NCI-H187 (cell line): ENCODE results near the gene REXO5.
A peak's percentile ranks its signal among the peaks of the same experiment; 100 is the strongest.
"Not testable (repeated sequence)": the region's sequence is repeated elsewhere in the genome, so short reads cannot be mapped to it uniquely, and the experiment has no call there.

Experiments
- DNase-seq, 2 experiments: peaks; one replicate each; lab custom pipeline; 2025; lab: John Stamatoyannopoulos, UW

The REXO5 gene

GRCh38 chr16:20806168-20807050 is at the start of gene REXO5, which contains the start of gene ERI2:
Gene REXO5 (plus strand): TSS chr16:20806527. CDS start chr16:20806954, 427 bp downstream.
Gene ERI2 (minus strand): TSS chr16:20806472. CDS start chr16:20806430, 42 bp downstream.
- DNase-seq, result peak; percentile 63 to 79

GRCh38 chr16:20760346-20760745 is 46.0 kb upstream of the REXO5 start:
- no peak for DNase-seq

GRCh38 chr16:20761175-20761574 is 45.2 kb upstream of the REXO5 start:
- no peak for DNase-seq

- DNase-seq, result no peak
Measured at GRCh38 chr16:20762404-20763123, 43.8 kb upstream of the REXO5 start.

- no peak for DNase-seq
Measured at GRCh38 chr16:20763461-20764232, 42.7 kb upstream of the REXO5 start, which contains the start of gene ACSM3. Gene ACSM3 (plus strand): TSS chr16:20764014. CDS start chr16:20770035, 6,021 bp downstream.

GRCh38 chr16:20764448-20764847 is 41.9 kb upstream of the REXO5 start:
- DNase-seq, result not testable (repeated sequence)

- DNase-seq, result no peak
Measured at GRCh38 chr16:20765732-20766131, 40.6 kb upstream of the REXO5 start.

GRCh38 chr16:20766294-20766693 is 40.0 kb upstream of the REXO5 start:
- no peak for DNase-seq

- no peak for DNase-seq
Measured at GRCh38 chr16:20767577-20767976, 38.8 kb upstream of the REXO5 start.

- DNase-seq, result no peak
Measured at GRCh38 chr16:20768121-20768520, 38.2 kb upstream of the REXO5 start.

GRCh38 chr16:20768818-20769217 is 37.5 kb upstream of the REXO5 start:
- no peak for DNase-seq

GRCh38 chr16:20773679-20774078 is 32.6 kb upstream of the REXO5 start:
- DNase-seq, result no peak

GRCh38 chr16:20774703-20775362 is 31.5 kb upstream of the REXO5 start:
- DNase-seq, result no peak

GRCh38 chr16:20781697-20782096 is 24.6 kb upstream of the REXO5 start:
- DNase-seq, result no peak

GRCh38 chr16:20782470-20782869 is 23.9 kb upstream of the REXO5 start:
- no peak for DNase-seq

- no peak for DNase-seq
Measured at GRCh38 chr16:20784204-20784603, 22.1 kb upstream of the REXO5 start.

GRCh38 chr16:20789130-20789529 is 17.2 kb upstream of the REXO5 start:
- no peak for DNase-seq

GRCh38 chr16:20791923-20792612 is 14.3 kb upstream of the REXO5 start:
- DNase-seq, result no peak

- no peak for DNase-seq
Measured at GRCh38 chr16:20798364-20798763, 8.0 kb upstream of the REXO5 start.

GRCh38 chr16:20799599-20799998 is 6.7 kb upstream of the REXO5 start:
- no peak for DNase-seq

- DNase-seq, result no peak
Measured at GRCh38 chr16:20801278-20801677, 5.0 kb upstream of the REXO5 start.
